ENCODE measurements around the gene ICOSLG.
"Not testable (repeated sequence)": the region's sequence is repeated elsewhere in the genome, so short reads cannot be mapped to it uniquely, and the experiment has no call there.

The ICOSLG gene

GRCh38 chr21:44240842-44241241 is at the start of gene ICOSLG:
Gene ICOSLG, minus strand, starts transcription at chr21:44240943. Its CDS starts 126 bp downstream, at chr21:44240817.
- not testable (repeated sequence) for H3K4me3 ChIP-seq (ENCODE audit: low read depth, low read length); DNase-seq (ENCODE audit: low read depth)

- H3K4me3 ChIP-seq (ENCODE audit: low read depth, low read length): no peak overlapping the region
- no peak for DNase-seq (ENCODE audit: low read depth)
- no peak for TF ChIP-seq CTCF (IDR thresholded peaks at IDR 0.05; ENCODE audit: low read depth, low read length, missing control alignments)
These were observed 48.8 kb upstream of the ICOSLG start for GRCh38 chr21:44289381-44290010.

- H3K4me3 ChIP-seq (ENCODE audit: low read depth, low read length): no peak overlapping the region
- DNase-seq (ENCODE audit: low read depth): no peak
- TF ChIP-seq CTCF (IDR thresholded peaks at IDR 0.05; ENCODE audit: low read depth, low read length, missing control alignments): no peak
These were observed 47.7 kb upstream of the ICOSLG start for GRCh38 chr21:44288251-44289110.

GRCh38 chr21:44286716-44287632 is 46.2 kb upstream of the ICOSLG start:
- H3K4me3 ChIP-seq (ENCODE audit: low read depth, low read length): no peak overlapping the region
- no peak for DNase-seq (ENCODE audit: low read depth)
- no peak for TF ChIP-seq CTCF (IDR thresholded peaks at IDR 0.05; ENCODE audit: low read depth, low read length, missing control alignments)

- no peak for DNase-seq (ENCODE audit: low read depth)
- no peak for TF ChIP-seq CTCF (IDR thresholded peaks at IDR 0.05; ENCODE audit: low read depth, low read length, missing control alignments)
- H3K4me3 ChIP-seq (ENCODE audit: low read depth, low read length): no peak overlapping the region
These were observed 45.5 kb upstream of the ICOSLG start for GRCh38 chr21:44286086-44286715.

- DNase-seq (ENCODE audit: low read depth): no peak
- TF ChIP-seq CTCF (IDR thresholded peaks at IDR 0.05; ENCODE audit: low read depth, low read length, missing control alignments): no peak
- no peak within 1 kb of the TSS for H3K4me3 ChIP-seq (ENCODE audit: low read depth, low read length)
These were observed 44.6 kb upstream of the ICOSLG start, which contains the start of gene AIRE for GRCh38 chr21:44285138-44285992. Gene AIRE, plus strand, starts transcription at chr21:44285876. Its CDS starts 131 bp downstream, at chr21:44286007.

All from GM12864 (cell line).